ENCODE data around the gene ICAM1. TPM values are rescaled to one million over a fixed set of nuclear protein-coding genes. Genes with fewer than 3 reads are reported as not detected.

Gene ICAM1, protein sequence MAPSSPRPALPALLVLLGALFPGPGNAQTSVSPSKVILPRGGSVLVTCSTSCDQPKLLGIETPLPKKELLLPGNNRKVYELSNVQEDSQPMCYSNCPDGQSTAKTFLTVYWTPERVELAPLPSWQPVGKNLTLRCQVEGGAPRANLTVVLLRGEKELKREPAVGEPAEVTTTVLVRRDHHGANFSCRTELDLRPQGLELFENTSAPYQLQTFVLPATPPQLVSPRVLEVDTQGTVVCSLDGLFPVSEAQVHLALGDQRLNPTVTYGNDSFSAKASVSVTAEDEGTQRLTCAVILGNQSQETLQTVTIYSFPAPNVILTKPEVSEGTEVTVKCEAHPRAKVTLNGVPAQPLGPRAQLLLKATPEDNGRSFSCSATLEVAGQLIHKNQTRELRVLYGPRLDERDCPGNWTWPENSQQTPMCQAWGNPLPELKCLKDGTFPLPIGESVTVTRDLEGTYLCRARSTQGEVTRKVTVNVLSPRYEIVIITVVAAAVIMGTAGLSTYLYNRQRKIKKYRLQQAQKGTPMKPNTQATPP
- total RNA-seq (2021; fragmentation: NEBNext Ultra II Directional; extraction: Animal tissue kit (Norgen Biotek cat#: 25700)) (3.8 and 4.0 TPM in 2 replicates), polyA plus RNA-seq (2011; rRNA removed) (5.2 and 9.4 TPM in 2 replicates), polyA minus RNA-seq (2011; rRNA and poly(A)+ RNA removed) (5.7 and 9.7 TPM in 2 replicates)
- polyA plus RNA-seq (2011; cell fraction: cytosol; rRNA removed) = 4.1 TPM
- polyA plus RNA-seq (2011; cell fraction: nucleus; rRNA removed) = 5.3 TPM
- polyA plus RNA-seq (2012, experiment 1 of 2) = 4.7 to 8.7 TPM (median 6.5 TPM) in 4 replicates
- 4.1 TPM for polyA plus RNA-seq (2012, experiment 2 of 2)
- 12.4 TPM for polyA plus RNA-seq (2013, experiment 1 of 2)
- polyA plus RNA-seq (2013, experiment 2 of 2) = 10.8 TPM
- polyA minus RNA-seq (2011; cell fraction: cytosol; rRNA and poly(A)+ RNA removed) = 8.4 TPM
- 3.0 TPM for polyA minus RNA-seq (2011; cell fraction: nucleus; rRNA and poly(A)+ RNA removed)
- long read RNA-seq, experiment 1, partial matches to known transcripts = 0 of 2 reads
- long read RNA-seq, experiment 1, other reads (novel, unspliced or antisense) = 1 of 2 reads
- long read RNA-seq, experiment 2 = 0 reads

DNA sequence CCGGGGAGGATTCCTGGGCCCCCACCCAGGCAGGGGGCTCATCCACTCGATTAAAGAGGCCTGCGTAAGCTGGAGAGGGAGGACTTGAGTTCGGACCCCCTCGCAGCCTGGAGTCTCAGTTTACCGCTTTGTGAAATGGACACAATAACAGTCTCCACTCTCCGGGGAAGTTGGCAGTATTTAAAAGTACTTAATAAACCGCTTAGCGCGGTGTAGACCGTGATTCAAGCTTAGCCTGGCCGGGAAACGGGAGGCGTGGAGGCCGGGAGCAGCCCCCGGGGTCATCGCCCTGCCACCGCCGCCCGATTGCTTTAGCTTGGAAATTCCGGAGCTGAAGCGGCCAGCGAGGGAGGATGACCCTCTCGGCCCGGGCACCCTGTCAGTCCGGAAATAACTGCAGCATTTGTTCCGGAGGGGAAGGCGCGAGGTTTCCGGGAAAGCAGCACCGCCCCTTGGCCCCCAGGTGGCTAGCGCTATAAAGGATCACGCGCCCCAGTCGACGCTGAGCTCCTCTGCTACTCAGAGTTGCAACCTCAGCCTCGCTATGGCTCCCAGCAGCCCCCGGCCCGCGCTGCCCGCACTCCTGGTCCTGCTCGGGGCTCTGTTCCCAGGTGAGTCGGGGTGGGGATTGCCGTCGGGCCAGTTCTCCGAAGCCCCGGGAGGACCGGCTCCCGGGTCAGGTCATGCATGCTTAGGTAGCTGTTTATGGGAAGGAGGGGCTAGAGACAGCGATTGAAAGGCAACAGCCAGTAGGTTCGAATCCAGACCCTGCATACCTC is at the start of gene ICAM1:
Gene ICAM1 (plus strand): TSS at position 505 of the 779 bp plus-strand sequence. CDS start 40 bp downstream, at position 545.
- H3K14ac ChIP-seq (ENCODE audit: insufficient read length) = no peak within 1 kb of the TSS
- H3K4me2 ChIP-seq (ENCODE audit: insufficient read depth in 1 of 2, low read depth in 2 of 2, low read length in 2 of 2) = peak within 1 kb of the TSS; percentile 70 to 75
- H3K4me1 ChIP-seq (replicated peaks in 1 of 4; ENCODE audit: control insufficient read depth in 3 of 4, insufficient read depth in 4 of 4, low read length in 3 of 4) = peaks cover 0 to 8% (median 5%) of the 10 kb centered on the region in 4 experiments; a peak in 5 of 7 replicates
- H3K9ac ChIP-seq (replicated peaks in 1 of 4; ENCODE audit: extremely low read depth in 1 of 4, low read depth in 3 of 4, low read length in 3 of 4) = no peak within 1 kb of the TSS; a peak in 1 of 7 replicates
- peak within 1 kb of the TSS; percentile 33 for H3K4ac ChIP-seq (replicated peaks; ENCODE audit: insufficient read length, low read depth, low read length)
- no peaks in the 10 kb centered on the region for H3K9me3 ChIP-seq (ENCODE audit: insufficient read depth in 2 of 2, low read depth in 1 of 2, low read length in 1 of 2)
- H3K23me2 ChIP-seq (ENCODE audit: low read depth, low read length) = peaks cover 11% of the 10 kb centered on the region; the same call in 1 of the 2 replicates
- H2BK12ac ChIP-seq (ENCODE audit: low read depth, low read length) = peak within 1 kb of the TSS; percentile 43; the same call in 1 of the 2 replicates
- peak within 1 kb of the TSS; percentile 78 for H3K18ac ChIP-seq (ENCODE audit: extremely low read depth, low read length)
- no peak within 1 kb of the TSS for H4K5ac ChIP-seq (ENCODE audit: insufficient read length, low read depth, low read length)
- no peaks in the 10 kb centered on the region for H3K79me1 ChIP-seq (ENCODE audit: low read depth, low read length)
- no peak within 1 kb of the TSS for H3K23ac ChIP-seq (ENCODE audit: insufficient read length)
- no peak within 1 kb of the TSS for H2BK20ac ChIP-seq (ENCODE audit: low read length)
- peak in 1 of 2 experiments; percentile 87 for DNase-seq (ENCODE audit: low read depth in 1 of 2, low spot score in 2 of 2)
- peaks cover 9 to 25% (median 23%) of the 10 kb centered on the region in 4 experiments for H3K27me3 ChIP-seq (replicated peaks in 1 of 4; ENCODE audit: control insufficient read depth in 3 of 4, extremely low read depth in 1 of 4, insufficient read depth in 3 of 4, low read length in 3 of 4)
- peak within 1 kb of the TSS; percentile 36 for H3K56ac ChIP-seq (replicated peaks; ENCODE audit: insufficient read length, low read depth, low read length)
- H2BK120ac ChIP-seq (replicated peaks; ENCODE audit: low read depth, low read length) = no peak within 1 kb of the TSS
- 6% methylated on average over 47 of the region's 51 CpGs; no CpG with 5 or more reads in 1 of the 2 experiments for WGBS, 2 experiments (ENCODE audit: extremely low coverage in 1 of 2, insufficient coverage in 1 of 2, insufficient read length in 1 of 2, insufficient replicate concordance in 2 of 2, low coverage in 1 of 2, low lambda C conversion rate in 2 of 2, missing lambda C conversion rate in 1 of 2)
- ChIA-PET POLR2A (ENCODE audit: partially characterized antibody) (interaction anchor here (0.6 to 3.3 kb wide), 24 partner anchors 9 to 154 kb away, joined by 3 to 28 read pairs (median 6); partner anchors contain the start of genes DNMT1, ICAM4, ICAM5 and RAVER1), CTCF (ENCODE audit: partially characterized antibody) (interaction anchor here (0.5 to 9.4 kb wide), 32 partner anchors 11 to 252 kb away, joined by 3 to 122 read pairs (median 4); partner anchors contain the start of genes ICAM4, ICAM5 and TYK2)
- no peak within 1 kb of the TSS; the same call in 1 of the 2 replicates for H2AFZ ChIP-seq (ENCODE audit: low read length)
- no peak within 1 kb of the TSS for H3K27ac ChIP-seq (ENCODE audit: low read depth, low read length)
- 0 out of 2 replicates have a peak within 1 kb of the TSS, but pooled peaks have one; percentile 81 for H2BK15ac ChIP-seq (ENCODE audit: low read length)
- H4K8ac ChIP-seq (ENCODE audit: extremely low read depth, insufficient read depth, low read length) = peak within 1 kb of the TSS; percentile 80
- no peaks in the 10 kb centered on the region for H3K36me3 ChIP-seq (ENCODE audit: control insufficient read depth in 2 of 4, insufficient read depth in 4 of 4, low read length in 3 of 4)
- H3K4me3 ChIP-seq (ENCODE audit: extremely low read depth in 1 of 4, insufficient read depth in 2 of 4, low read depth in 3 of 4, low read length in 4 of 4) = peak within 1 kb of the TSS; percentile 30 to 59 (median 38)
- no peak within 1 kb of the TSS for H2AK5ac ChIP-seq (ENCODE audit: low read depth, low read length)
- no peaks in the 10 kb centered on the region for H4K20me1 ChIP-seq (replicated peaks in 1 of 2; ENCODE audit: control insufficient read depth in 1 of 2, insufficient read depth in 2 of 2, low read length in 2 of 2)
- H4K91ac ChIP-seq (replicated peaks; ENCODE audit: insufficient read length, low read length) = peak within 1 kb of the TSS; percentile 88
- FAIRE-seq = no peak
- H2BK5ac ChIP-seq (ENCODE audit: low read depth, low read length) = 0 out of 2 replicates have a peak within 1 kb of the TSS, but pooled peaks have one; percentile 9
- no peaks in the 10 kb centered on the region for H3K79me2 ChIP-seq (ENCODE audit: control insufficient read depth in 1 of 2, insufficient read depth in 2 of 2, low read length in 2 of 2)
- TF ChIP-seq SUZ12 (IDR thresholded peaks at IDR 0.05; ENCODE audit: low read length) = peak; percentile 1; the same call in 1 of the 2 replicates
- no peak for TF ChIP-seq TAF7 (optimal IDR thresholded peaks at IDR 0.05; ENCODE audit: borderline replicate concordance, low read depth, low read length)
- peak; percentile 59 for TF ChIP-seq TAF1 (IDR thresholded peaks at IDR 0.05; ENCODE audit: low read depth, low read length)
- peak in 1 of 2 experiments; percentile 60; a peak in 2 of 3 replicates for TF ChIP-seq POLR2A (IDR thresholded peaks at IDR 0.05; ENCODE audit: control extremely low read depth in 1 of 2, low read depth in 2 of 2, low read length in 2 of 2)
- TF ChIP-seq EZH2 (IDR thresholded peaks at IDR 0.05; ENCODE audit: low read depth, low read length, severe bottlenecking) = peak; percentile 36
- peak; percentile 82 for TF ChIP-seq RBBP5 (IDR thresholded peaks at IDR 0.05; ENCODE audit: borderline replicate concordance, low read depth, low read length)

Measured in H1 (cell line).